HG02870 (cell line): ENCODE results near the gene SPOCK1.

Experiments used
- ATAC-seq: cut with Tn5 transposase; IDR thresholded peaks from one replicate; pipeline ENCODE4 v1.9.1; 2021; ENCODE audit warnings: mild to moderate bottlenecking, moderate library complexity; ENCODE audit not compliant: unreplicated experiment

The SPOCK1 gene

GRCh38 chr5:137090721-137091120 is 408.4 kb downstream of the SPOCK1 start:
- ATAC-seq = no peak

GRCh38 chr5:137090151-137090550 is 409.0 kb downstream of the SPOCK1 start:
- ATAC-seq = no peak

- ATAC-seq = no peak
Observed at GRCh38 chr5:137088175-137088574, 411.0 kb downstream of the SPOCK1 start.

GRCh38 chr5:137086342-137086741 is 412.8 kb downstream of the SPOCK1 start:
- ATAC-seq = no peak

DNA sequence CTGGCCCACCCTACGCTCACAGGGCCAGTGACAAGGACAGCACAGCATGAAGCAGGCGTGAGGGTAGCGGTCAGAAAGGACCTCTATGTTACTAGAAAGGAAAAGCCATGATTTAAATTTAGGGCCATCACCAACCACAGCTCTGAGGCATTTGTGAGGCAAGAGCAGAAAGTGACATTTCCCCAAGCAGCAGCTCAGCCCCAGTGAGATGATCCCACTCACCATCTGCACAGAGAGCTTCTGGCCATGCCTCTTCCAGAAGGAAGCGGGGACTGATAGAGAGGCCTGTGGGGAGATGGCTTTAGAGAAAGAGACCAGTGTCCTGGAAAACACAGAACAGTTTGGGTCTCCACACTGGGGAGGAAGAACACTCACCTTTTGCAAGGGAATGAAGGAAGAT is 413.9 kb downstream of the SPOCK1 start:
- ATAC-seq = no peak

- no peak for ATAC-seq
Observed at GRCh38 chr5:137084016-137084415, 415.1 kb downstream of the SPOCK1 start.

DNA sequence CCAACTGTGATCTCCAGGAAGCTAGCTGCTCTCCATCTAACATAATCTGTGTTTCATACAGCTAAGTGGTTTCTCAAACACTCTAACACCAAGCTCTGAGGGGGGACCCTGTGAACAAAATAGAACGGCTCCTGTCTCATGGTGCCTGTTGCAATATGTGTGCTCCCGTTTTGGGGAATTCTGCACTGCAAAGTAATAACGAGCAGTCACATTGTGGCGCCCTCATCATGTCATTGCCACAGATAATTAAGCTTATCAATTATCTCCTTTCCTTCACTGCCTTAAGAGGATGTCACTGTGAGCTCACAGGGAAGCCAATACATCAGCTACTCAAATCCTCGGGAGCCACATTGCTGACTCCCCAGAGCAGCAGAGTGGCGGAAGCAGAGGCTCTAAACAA is 416.2 kb downstream of the SPOCK1 start:
- ATAC-seq = no peak

GRCh38 chr5:137078171-137078665 is 420.9 kb downstream of the SPOCK1 start:
- ATAC-seq = no peak

DNA sequence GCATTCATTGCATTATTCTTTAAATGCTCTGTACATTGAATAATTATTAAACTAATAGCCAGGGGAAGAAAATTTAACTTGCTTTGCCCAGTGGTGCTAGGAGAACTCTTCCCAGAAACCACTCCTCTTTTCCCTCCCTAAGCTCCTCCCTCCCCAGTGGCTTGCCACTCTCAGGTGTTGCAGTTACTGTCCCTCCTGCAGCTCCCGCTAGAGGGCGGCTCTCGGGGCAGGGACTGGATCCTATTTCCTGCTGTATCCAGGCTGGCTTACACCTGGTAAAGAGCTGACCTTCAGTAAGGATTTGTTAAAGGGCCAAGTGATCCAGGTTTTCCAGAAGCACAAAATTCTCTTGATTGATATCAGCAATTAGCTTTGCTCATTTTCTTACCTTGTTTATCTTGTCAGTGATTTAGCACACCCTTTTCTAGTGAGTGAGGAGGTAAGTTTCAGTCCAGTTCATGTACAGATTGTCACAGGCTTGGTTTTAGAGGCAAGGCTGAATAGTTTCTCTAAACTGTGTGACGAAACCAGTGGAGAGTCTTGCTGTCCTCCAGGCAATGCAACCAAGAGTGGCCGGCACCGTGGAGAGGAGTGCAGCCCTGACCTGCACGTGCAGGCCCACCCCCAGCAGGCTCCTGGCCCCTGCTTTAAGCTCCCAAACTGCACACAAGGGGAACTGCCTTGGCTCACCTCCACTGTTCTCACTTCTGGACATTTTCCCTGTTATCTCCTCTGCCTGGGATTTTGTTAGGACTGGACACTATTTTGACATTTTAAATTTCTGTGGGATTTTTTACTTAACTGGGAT is 423.8 kb downstream of the SPOCK1 start:
- peak; percentile 70 for ATAC-seq

- ATAC-seq = no peak
Observed at GRCh38 chr5:137073189-137073588, 425.9 kb downstream of the SPOCK1 start.

DNA sequence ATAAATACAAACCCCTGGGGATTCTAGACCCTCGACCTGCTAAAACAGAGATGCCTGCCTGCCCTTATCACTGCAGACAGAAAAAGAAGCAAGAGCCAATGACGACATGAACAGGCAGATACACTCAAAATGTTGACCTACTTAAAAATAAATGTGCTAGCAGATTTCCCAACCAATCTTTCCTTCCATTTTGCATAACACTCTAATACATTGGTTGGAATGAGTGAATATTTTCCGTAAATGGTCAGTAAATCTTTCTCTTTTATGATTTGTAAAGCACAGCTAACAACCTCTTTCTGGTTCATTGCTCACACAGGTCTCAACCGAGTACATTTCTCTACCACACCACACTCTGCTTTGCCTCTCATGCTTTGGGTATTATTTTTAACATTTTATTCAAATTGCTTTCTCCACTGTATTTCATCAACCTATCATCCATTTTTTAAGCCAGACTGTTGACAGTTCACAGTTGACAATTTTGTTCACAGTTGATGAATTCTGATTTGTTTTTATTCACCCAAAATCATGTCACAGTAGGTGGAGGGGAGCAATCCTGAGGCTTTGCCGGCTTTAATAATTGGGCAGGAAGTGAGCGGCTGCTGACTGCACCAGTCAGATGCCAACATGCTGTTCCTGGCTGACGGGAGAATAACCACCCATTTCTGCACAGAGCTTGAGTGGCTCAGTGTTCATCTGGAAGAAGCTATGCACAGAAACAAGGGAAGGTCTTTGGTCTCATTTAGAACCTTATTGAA is 426.6 kb downstream of the SPOCK1 start:
- no peak for ATAC-seq

GRCh38 chr5:137071931-137072330 is 427.2 kb downstream of the SPOCK1 start:
- no peak for ATAC-seq

DNA sequence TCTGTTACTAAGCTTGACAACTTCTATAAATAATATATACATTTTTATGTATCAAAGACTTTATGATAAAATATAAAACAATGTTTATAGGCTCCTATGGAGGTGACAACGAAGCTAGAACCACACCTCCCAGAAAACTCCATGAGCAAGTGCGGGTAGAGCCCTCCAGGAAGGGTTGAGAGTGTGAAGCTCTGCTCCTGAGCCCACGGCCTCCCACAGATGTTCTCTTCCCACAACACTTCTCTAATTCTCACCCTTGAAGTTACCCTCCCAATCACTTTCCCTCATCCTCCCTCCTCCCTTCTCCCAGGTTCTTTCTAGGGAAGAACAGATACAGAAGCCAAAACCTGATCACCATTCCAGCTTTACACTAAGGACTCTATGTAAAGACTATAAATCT is 427.6 kb downstream of the SPOCK1 start:
- ATAC-seq = no peak

GRCh38 chr5:137070521-137070920 is 428.6 kb downstream of the SPOCK1 start:
- no peak for ATAC-seq

DNA sequence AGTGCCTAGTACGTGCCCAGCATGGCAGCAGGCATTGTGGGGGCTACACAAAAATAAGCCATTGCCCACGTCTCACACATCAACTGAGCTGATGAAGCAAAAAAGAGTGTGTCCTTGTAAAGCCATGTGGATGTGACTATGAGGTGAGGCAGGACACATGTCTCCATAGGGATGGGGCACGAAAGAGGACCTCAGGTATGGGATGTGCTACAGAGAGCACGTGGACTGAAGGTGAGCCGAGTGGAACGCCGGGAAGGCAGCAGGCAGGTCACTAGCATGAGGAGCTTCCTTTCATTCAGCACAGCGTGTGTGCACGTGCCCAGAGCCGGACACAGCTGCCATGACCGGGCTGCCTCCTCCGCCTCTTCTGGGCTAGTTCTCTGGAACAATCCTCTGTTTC is 429.8 kb downstream of the SPOCK1 start:
- ATAC-seq = no peak

- ATAC-seq = no peak
Observed at GRCh38 chr5:137061382-137061781, 437.7 kb downstream of the SPOCK1 start.

GRCh38 chr5:137058089-137058488 is 441.0 kb downstream of the SPOCK1 start:
- ATAC-seq = no peak

DNA sequence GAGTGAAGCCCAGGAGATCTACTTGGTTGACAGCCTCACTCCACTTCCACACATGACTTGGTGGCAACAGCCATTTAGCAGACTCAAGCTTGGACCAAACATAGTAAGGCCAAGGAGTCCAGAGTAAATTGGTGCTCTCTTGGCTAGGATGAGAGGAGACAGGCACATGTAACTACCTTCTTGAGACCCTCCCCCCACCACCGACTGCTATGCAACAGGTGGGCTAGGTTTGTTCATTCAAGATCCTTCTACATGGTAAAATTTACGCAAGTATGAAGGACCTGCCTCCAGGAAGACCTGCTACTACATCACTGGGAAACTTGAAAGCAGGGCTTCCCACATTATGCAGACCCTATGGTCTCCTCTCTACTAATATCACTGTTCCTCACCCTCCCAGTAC is 442.4 kb downstream of the SPOCK1 start:
- ATAC-seq = no peak

DNA sequence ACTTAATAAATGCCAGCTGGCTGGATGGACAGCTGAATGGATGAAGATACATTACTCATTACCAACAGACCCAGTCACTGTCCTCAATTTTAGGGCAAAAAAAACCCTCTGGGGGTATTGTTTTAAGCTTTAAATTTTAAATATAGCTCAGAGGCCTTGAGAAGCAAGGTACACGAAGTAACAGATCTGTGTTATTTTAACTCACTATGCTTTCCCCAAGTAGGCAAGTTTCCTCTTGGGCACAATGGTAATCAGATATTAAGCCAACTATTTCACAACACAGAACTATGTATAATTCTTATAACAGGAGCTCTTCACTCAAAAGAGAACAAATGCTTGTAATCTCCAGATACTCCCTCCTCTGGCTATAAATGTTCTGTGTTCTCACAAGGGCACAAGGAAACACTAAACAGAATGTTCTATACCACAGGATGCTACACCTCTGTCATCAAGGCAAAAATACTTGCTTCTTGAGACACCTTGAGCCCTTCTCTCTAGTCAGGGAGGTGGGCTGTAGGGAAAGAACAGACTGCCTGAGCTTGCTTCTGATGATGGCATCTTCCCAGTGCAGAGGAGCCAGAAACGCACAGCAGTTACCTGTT is 443.8 kb downstream of the SPOCK1 start:
- ATAC-seq = no peak

- no peak for ATAC-seq
Observed at GRCh38 chr5:137054792-137055191, 444.3 kb downstream of the SPOCK1 start.

- ATAC-seq = no peak
Observed at GRCh38 chr5:137054335-137054734, 444.8 kb downstream of the SPOCK1 start.

GRCh38 chr5:137051161-137051560 is 448.0 kb downstream of the SPOCK1 start:
- ATAC-seq = no peak
